Astrocyte of the cerebellum (primary cell): ENCODE data around the gene VPS54.

Experiments
- DNase-seq: peaks from one replicate; pipeline ENCODE4 v3.0.0-alpha.2; 2011; ENCODE audit warnings: low read depth
- H3K4me3 ChIP-seq: 2 replicates; pipeline ENCODE4 v1.5.1; 2011; ENCODE audit warnings: mild to moderate bottlenecking, low read depth, low read length, moderate library complexity
- CTCF ChIP-seq: IDR thresholded peaks from 2 replicates; pipeline ENCODE4 v1.5.1; 2012; ENCODE audit warnings: low read length, low read depth, moderate library complexity, mild to moderate bottlenecking; ENCODE audit errors: missing control alignments
- in situ Hi-C: cut with HindIII; loops from 2 replicates; pipeline ENCODE4 v1.10.0; 2017; ENCODE audit warnings: low sequenced_read_pairs

VPS54 gene

GRCh38 chr2:63875131-63875527 lies 144.1 kb downstream of the VPS54 start:
- in situ Hi-C loops = no loop called here
- H3K4me3 ChIP-seq = no peak overlapping the region
- DNase-seq = no peak
- TF ChIP-seq CTCF = no peak

GRCh38 chr2:63874204-63875130 lies 144.8 kb downstream of the VPS54 start:
- in situ Hi-C loops = loop anchor here (25.0 kb wide), 1 partner anchor 187 kb away; no protein-coding TSS in a partner anchor
- no peak overlapping the region for H3K4me3 ChIP-seq
- no peak for TF ChIP-seq CTCF
- no peak for DNase-seq

GRCh38 chr2:63872571-63873328 lies 146.5 kb downstream of the VPS54 start:
- no peak for TF ChIP-seq CTCF
- no peak for DNase-seq
- in situ Hi-C loops = loop anchor here (25.0 kb wide), 1 partner anchor 185 kb away; no protein-coding TSS in a partner anchor
- H3K4me3 ChIP-seq = no peak overlapping the region

- in situ Hi-C loops = loop anchor here (25.0 kb wide), 1 partner anchor 185 kb away; no protein-coding TSS in a partner anchor
- no peak for TF ChIP-seq CTCF
- no peak for DNase-seq
- no peak overlapping the region for H3K4me3 ChIP-seq
These were observed 147.4 kb downstream of the VPS54 start for GRCh38 chr2:63871864-63872263.

- in situ Hi-C loops = loop anchor here (25.0 kb wide), 1 partner anchor 183 kb away; no protein-coding TSS in a partner anchor
- no peak overlapping the region for H3K4me3 ChIP-seq
- TF ChIP-seq CTCF = no peak
- no peak for DNase-seq
These were observed 148.5 kb downstream of the VPS54 start for GRCh38 chr2:63870679-63871078.

GRCh38 chr2:63866009-63866709 lies 153.1 kb downstream of the VPS54 start:
- in situ Hi-C loops = loop anchor here (25.0 kb wide), 1 partner anchor 179 kb away; no protein-coding TSS in a partner anchor
- TF ChIP-seq CTCF = no peak
- H3K4me3 ChIP-seq = no peak overlapping the region
- no peak for DNase-seq
